ENCODE results near the gene GOLGA6L2. TPM values are rescaled to one million over a fixed set of nuclear protein-coding genes. Genes with fewer than 3 reads are reported as not detected.

GOLGA6L2 gene
- total and polyA plus RNA-seq, 2 of the 13 experiments (the other 11 are each of a cell fraction or from before 2014, with no cell fraction given), result not detected

- no peak for TF ChIP-seq HNF4G (IDR thresholded peaks at IDR 0.05; ENCODE audit: borderline replicate concordance, low read depth, low read length)
- TF ChIP-seq HNF4G (CRISPR knock-in tag; IDR thresholded peaks at IDR 0.05; ENCODE audit: borderline replicate concordance, low read depth), result no peak
- TF ChIP-seq ZNF672 (CRISPR knock-in tag; IDR thresholded peaks at IDR 0.05), result no peak
- no peak for TF ChIP-seq GPN1 (CRISPR knock-in tag; IDR thresholded peaks at IDR 0.05; ENCODE audit: borderline replicate concordance)
- TF ChIP-seq KAT8 (CRISPR knock-in tag; IDR thresholded peaks at IDR 0.05), result no peak
- TF ChIP-seq CERS6 (CRISPR knock-in tag; IDR thresholded peaks at IDR 0.05), result no peak
Observed at GRCh38 chr15:23484870-23485269, 37.8 kb upstream of the GOLGA6L2 start (continued).

GRCh38 chr15:23483821-23484299 is 36.8 kb upstream of the GOLGA6L2 start:
- Histone ChIP-seq H3K9ac (ENCODE audit: insufficient read depth, low read depth, low read length) (no peak overlapping the region), H3K9me3 (ENCODE audit: low read length) (no peaks in the 10 kb centered on the region), H3K27ac (ENCODE audit: extremely low read length, insufficient read depth, low read length) (no peak overlapping the region), H3K36me3 (replicated peaks in 1 of 2; ENCODE audit: control insufficient read depth in 1 of 2, insufficient read depth in 2 of 2, low read length in 2 of 2) (no peaks in the 10 kb centered on the region), H2AFZ (ENCODE audit: low read length) (no peak overlapping the region), H3K4me2 (ENCODE audit: low read depth, low read length) (no peak overlapping the region), H4K20me1 (ENCODE audit: insufficient read depth, low read length) (no peaks in the 10 kb centered on the region), H3K27me3 (ENCODE audit: control insufficient read depth in 1 of 2, insufficient read depth in 2 of 2, low read length in 2 of 2) (no peaks in the 10 kb centered on the region), H3K4me1 (ENCODE audit: insufficient read depth, low read length) (no peaks in the 10 kb centered on the region), H3K79me2 (ENCODE audit: insufficient read depth, low read length) (no peaks in the 10 kb centered on the region), H3K4me3 (replicated peaks in 1 of 3; ENCODE audit: insufficient read depth in 1 of 3, low read depth in 2 of 3, low read length in 3 of 3) (no peak overlapping the region)
- in situ Hi-C loops (cut with HindIII; ENCODE audit: extremely low pct_ligation_motif_present, low pct_unique_long_range_greater_than_20kb) (loop anchor here (25.0 kb wide), 1 partner anchor 153 kb away; the partner anchor contains the start of gene MAGEL2), intact Hi-C loops (cut with micrococcal nuclease; ENCODE audit: unreplicated experiment) (no loop called here)
- CTCF ChIA-PET (ENCODE audit: low intra/inter-chr PET ratio, low total read pairs), result no interaction called here
- TF ChIP-seq ZNF253 (CRISPR knock-in tag; IDR thresholded peaks at IDR 0.05; ENCODE audit: borderline replicate concordance) (no peak), HOMEZ (CRISPR knock-in tag; IDR thresholded peaks at IDR 0.05; ENCODE audit: low read depth) (no peak), REPIN1 (CRISPR knock-in tag; IDR thresholded peaks at IDR 0.05; ENCODE audit: borderline replicate concordance, low read depth) (no peak), CREB1 (IDR thresholded peaks at IDR 0.05) (0 out of 2 replicates have a peak, but pooled peaks have one; percentile 17), CREB1 (CRISPR knock-in tag; IDR thresholded peaks at IDR 0.05) (no peak), ARHGAP35 (CRISPR knock-in tag; IDR thresholded peaks at IDR 0.05; ENCODE audit: borderline replicate concordance) (no peak), SNAPC4 (CRISPR knock-in tag; IDR thresholded peaks at IDR 0.05) (no peak)
- no peak for DNase-seq (ENCODE audit: low spot score)
- 2% methylated on average over 2 of the region's 2 CpGs for WGBS (ENCODE audit: low lambda C conversion rate)
- POLR2A ChIA-PET, result no interaction called here
- no peak for ATAC-seq
- BruUV-seq (replicated peaks), result no TSS peak
- FAIRE-seq, result no peak

Data from HepG2 (cell line).